ENCODE data around the gene CDH13.

Gene CDH13

GRCh38 chr16:83826146-83826913 lies 1199.6 kb downstream of the CDH13 start:
- H3K14ac ChIP-seq (ENCODE audit: low read length in 2 of 2): no peak overlapping the region
- H3K4me2 ChIP-seq (ENCODE audit: low read length, poor library complexity, severe bottlenecking): peak overlapping the region; percentile 24
- H2BK12ac ChIP-seq (ENCODE audit: low read length in 2 of 2): peak overlapping the region in 1 of 2 experiments; percentile 65
- WGBS: 43% methylated on average over 21 of the region's 21 CpGs
- no peak overlapping the region for H3K23ac ChIP-seq (ENCODE audit: low read length in 2 of 2)
- H4K8ac ChIP-seq (ENCODE audit: low read length): peak overlapping the region; percentile 27
- H2AFZ ChIP-seq (ENCODE audit: low read depth, low read length): peak overlapping the region; percentile 39
- peak; percentile 73 for DNase-seq
- no peak overlapping the region for H3K4ac ChIP-seq (ENCODE audit: low read depth in 1 of 2, low read length in 2 of 2)
- no peak overlapping the region for H2BK120ac ChIP-seq (ENCODE audit: low read depth, low read length)
- H3K36me3 ChIP-seq (ENCODE audit: control insufficient read depth in 1 of 2, insufficient read depth in 2 of 2, low read depth in 1 of 2, low read length in 2 of 2): no peaks in the 10 kb centered on the region
- H3K27me3 ChIP-seq (ENCODE audit: control insufficient read depth in 1 of 2, insufficient read depth in 1 of 2, low read length in 2 of 2): peaks cover 0 to 38% of the 10 kb centered on the region in 2 experiments
- peak overlapping the region; percentile 53 for H3K9ac ChIP-seq (ENCODE audit: low read length)
- no peak overlapping the region for H4K91ac ChIP-seq (ENCODE audit: low read length)
- H3K79me1 ChIP-seq (replicated peaks; ENCODE audit: low read length, poor library complexity, severe bottlenecking): no peaks in the 10 kb centered on the region
- no peak overlapping the region for H2AK5ac ChIP-seq (ENCODE audit: low read length, severe bottlenecking)
- H3K4me3 ChIP-seq (ENCODE audit: insufficient read depth in 1 of 2, low read depth in 1 of 2, low read length in 2 of 2): no peak overlapping the region
- H3K9me3 ChIP-seq (ENCODE audit: control insufficient read depth, low read length): no peaks in the 10 kb centered on the region
- no peak overlapping the region for H3K27ac ChIP-seq (ENCODE audit: low read length, poor library complexity, severe bottlenecking)
- no peak overlapping the region for H3K18ac ChIP-seq (ENCODE audit: low read depth in 1 of 2, low read length in 2 of 2)
- peaks cover 8% of the 10 kb centered on the region for H3K4me1 ChIP-seq (ENCODE audit: control insufficient read depth, insufficient read depth, low read depth, low read length)
- no peak overlapping the region for H2BK15ac ChIP-seq (ENCODE audit: low read depth, poor library complexity, severe bottlenecking)
- no peak overlapping the region for H2BK5ac ChIP-seq (ENCODE audit: low read depth, low read length, poor library complexity, severe bottlenecking)

GRCh38 chr16:83830091-83830768 lies 1203.5 kb downstream of the CDH13 start:
- no peak overlapping the region for H3K27ac ChIP-seq (ENCODE audit: low read length, poor library complexity, severe bottlenecking)
- H3K4me3 ChIP-seq (ENCODE audit: insufficient read depth in 1 of 2, low read depth in 1 of 2, low read length in 2 of 2): no peak overlapping the region
- H3K9ac ChIP-seq (ENCODE audit: low read length): no peak overlapping the region
- no peak overlapping the region for H2AFZ ChIP-seq (ENCODE audit: low read depth, low read length)
- peak overlapping the region in 1 of 2 experiments; percentile 0 for H3K14ac ChIP-seq (ENCODE audit: low read length in 2 of 2)
- H2AK5ac ChIP-seq (ENCODE audit: low read length, severe bottlenecking): no peak overlapping the region
- no peak overlapping the region for H3K4ac ChIP-seq (ENCODE audit: low read depth in 1 of 2, low read length in 2 of 2)
- no peak overlapping the region for H4K8ac ChIP-seq (ENCODE audit: low read length)
- DNase-seq: no peak
- 90% methylated on average over 30 of the region's 33 CpGs for WGBS
- no peak overlapping the region for H2BK120ac ChIP-seq (ENCODE audit: low read depth, low read length)
- peaks cover 9% of the 10 kb centered on the region for H3K4me1 ChIP-seq (ENCODE audit: control insufficient read depth, insufficient read depth, low read depth, low read length)
- no peaks in the 10 kb centered on the region for H3K36me3 ChIP-seq (ENCODE audit: control insufficient read depth in 1 of 2, insufficient read depth in 2 of 2, low read depth in 1 of 2, low read length in 2 of 2)
- no peak overlapping the region for H4K91ac ChIP-seq (ENCODE audit: low read length)
- peak overlapping the region in 1 of 2 experiments; percentile 9 for H3K23ac ChIP-seq (ENCODE audit: low read length in 2 of 2)
- H2BK15ac ChIP-seq (ENCODE audit: low read depth, poor library complexity, severe bottlenecking): no peak overlapping the region
- no peak overlapping the region for H3K4me2 ChIP-seq (ENCODE audit: low read length, poor library complexity, severe bottlenecking)
- no peak overlapping the region for H3K18ac ChIP-seq (ENCODE audit: low read depth in 1 of 2, low read length in 2 of 2)
- H3K9me3 ChIP-seq (ENCODE audit: control insufficient read depth, low read length): no peaks in the 10 kb centered on the region
- H3K27me3 ChIP-seq (ENCODE audit: control insufficient read depth in 1 of 2, insufficient read depth in 1 of 2, low read length in 2 of 2): peaks cover 0 to 20% of the 10 kb centered on the region in 2 experiments
- no peak overlapping the region for H2BK12ac ChIP-seq (ENCODE audit: low read length in 2 of 2)
- no peaks in the 10 kb centered on the region for H3K79me1 ChIP-seq (replicated peaks; ENCODE audit: low read length, poor library complexity, severe bottlenecking)
- H2BK5ac ChIP-seq (ENCODE audit: low read depth, low read length, poor library complexity, severe bottlenecking): no peak overlapping the region

DNA sequence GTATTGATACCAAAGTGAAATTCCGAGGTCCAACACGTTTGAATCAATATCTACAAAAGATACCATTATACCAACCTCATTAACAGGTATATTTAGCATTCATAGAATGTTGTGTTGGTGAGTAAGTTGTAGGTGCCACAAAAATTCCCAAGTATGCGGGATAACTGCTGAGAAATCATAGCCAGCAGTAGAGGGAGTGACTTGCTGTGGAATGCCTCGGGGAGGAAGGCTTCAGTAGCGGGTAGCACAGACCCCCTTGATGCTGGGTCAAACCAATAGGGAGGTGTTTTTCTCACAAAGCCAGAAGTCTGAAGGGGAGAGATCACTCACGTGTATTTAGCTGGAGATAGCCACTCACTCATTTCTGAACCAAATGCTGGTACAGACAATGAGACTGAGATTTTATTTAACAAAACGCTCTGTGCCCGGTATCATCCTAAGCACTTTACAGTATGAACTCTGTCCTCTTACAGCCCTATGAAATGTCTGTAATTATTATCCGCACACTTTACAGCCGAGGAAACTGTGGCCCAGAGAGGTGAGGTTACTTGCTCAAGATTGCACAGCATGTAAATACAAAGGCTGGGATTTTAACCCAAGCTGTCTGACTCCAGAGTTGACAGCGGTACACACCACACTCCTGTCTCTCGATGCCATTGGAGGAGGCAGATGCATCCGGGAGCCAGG lies 1204.1 kb downstream of the CDH13 start:
- peaks cover 0 to 20% of the 10 kb centered on the region in 2 experiments for H3K27me3 ChIP-seq (ENCODE audit: control insufficient read depth in 1 of 2, insufficient read depth in 1 of 2, low read length in 2 of 2)
- no peak overlapping the region for H3K9ac ChIP-seq (ENCODE audit: low read length)
- H2BK12ac ChIP-seq (ENCODE audit: low read length in 2 of 2): no peak overlapping the region
- no peak overlapping the region for H4K8ac ChIP-seq (ENCODE audit: low read length)
- no peak overlapping the region for H3K27ac ChIP-seq (ENCODE audit: low read length, poor library complexity, severe bottlenecking)
- peaks cover 8% of the 10 kb centered on the region for H3K4me1 ChIP-seq (ENCODE audit: control insufficient read depth, insufficient read depth, low read depth, low read length)
- no peak overlapping the region for H3K4me2 ChIP-seq (ENCODE audit: low read length, poor library complexity, severe bottlenecking)
- no peak for DNase-seq
- H3K14ac ChIP-seq (ENCODE audit: low read length in 2 of 2): no peak overlapping the region
- no peak overlapping the region for H2BK5ac ChIP-seq (ENCODE audit: low read depth, low read length, poor library complexity, severe bottlenecking)
- H3K36me3 ChIP-seq (ENCODE audit: control insufficient read depth in 1 of 2, insufficient read depth in 2 of 2, low read depth in 1 of 2, low read length in 2 of 2): no peaks in the 10 kb centered on the region
- no peaks in the 10 kb centered on the region for H3K9me3 ChIP-seq (ENCODE audit: control insufficient read depth, low read length)
- no peak overlapping the region for H3K18ac ChIP-seq (ENCODE audit: low read depth in 1 of 2, low read length in 2 of 2)
- H3K79me1 ChIP-seq (replicated peaks; ENCODE audit: low read length, poor library complexity, severe bottlenecking): no peaks in the 10 kb centered on the region
- H2BK15ac ChIP-seq (ENCODE audit: low read depth, poor library complexity, severe bottlenecking): no peak overlapping the region
- H2BK120ac ChIP-seq (ENCODE audit: low read depth, low read length): no peak overlapping the region
- no peak overlapping the region for H3K4ac ChIP-seq (ENCODE audit: low read depth in 1 of 2, low read length in 2 of 2)
- H3K4me3 ChIP-seq (ENCODE audit: insufficient read depth in 1 of 2, low read depth in 1 of 2, low read length in 2 of 2): no peak overlapping the region
- no peak overlapping the region for H4K91ac ChIP-seq (ENCODE audit: low read length)
- no peak overlapping the region for H2AFZ ChIP-seq (ENCODE audit: low read depth, low read length)
- H3K23ac ChIP-seq (ENCODE audit: low read length in 2 of 2): no peak overlapping the region
- H2AK5ac ChIP-seq (ENCODE audit: low read length, severe bottlenecking): no peak overlapping the region
- 93% methylated on average over 11 of the region's 13 CpGs for WGBS

DNA sequence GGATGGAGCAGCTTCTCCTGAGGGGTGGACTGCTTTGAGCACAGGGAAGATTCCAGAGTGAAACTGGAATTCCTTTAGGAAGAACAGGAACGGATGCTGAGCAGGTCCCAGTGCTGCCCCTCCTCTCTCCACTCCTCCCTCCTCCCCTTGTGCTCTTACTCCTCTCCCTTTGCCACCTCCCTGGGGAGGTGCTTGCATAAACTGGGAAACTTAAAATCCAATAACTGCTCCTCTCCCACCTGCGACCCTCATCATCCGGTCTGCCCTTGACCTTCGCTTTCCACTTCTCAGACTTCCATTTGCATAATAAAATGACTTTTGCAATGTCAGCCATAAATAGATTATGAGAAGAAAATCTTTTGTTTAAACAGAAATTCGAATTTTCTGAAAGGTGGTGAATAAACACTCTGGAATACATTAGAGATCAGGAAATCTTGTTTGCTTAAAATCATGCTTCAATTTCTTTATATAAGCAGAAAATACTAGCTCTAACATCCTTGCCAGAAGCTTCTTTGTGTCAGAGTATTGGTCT lies 1204.8 kb downstream of the CDH13 start:
- Histone ChIP-seq H3K9ac (ENCODE audit: low read length) (no peak overlapping the region), H3K9me3 (ENCODE audit: control insufficient read depth, low read length) (no peaks in the 10 kb centered on the region), H2AK5ac (ENCODE audit: low read length, severe bottlenecking) (no peak overlapping the region), H2AFZ (ENCODE audit: low read depth, low read length) (no peak overlapping the region), H4K8ac (ENCODE audit: low read length) (no peak overlapping the region), H3K4me1 (ENCODE audit: control insufficient read depth, insufficient read depth, low read depth, low read length) (peaks cover 6% of the 10 kb centered on the region), H3K79me1 (replicated peaks; ENCODE audit: low read length, poor library complexity, severe bottlenecking) (no peaks in the 10 kb centered on the region), H3K36me3 (ENCODE audit: control insufficient read depth in 1 of 2, insufficient read depth in 2 of 2, low read depth in 1 of 2, low read length in 2 of 2) (no peaks in the 10 kb centered on the region), H3K4me2 (ENCODE audit: low read length, poor library complexity, severe bottlenecking) (no peak overlapping the region), H3K4ac (ENCODE audit: low read depth in 1 of 2, low read length in 2 of 2) (no peak overlapping the region), H3K14ac (ENCODE audit: low read length in 2 of 2) (no peak overlapping the region), H2BK120ac (ENCODE audit: low read depth, low read length) (no peak overlapping the region), H3K27me3 (ENCODE audit: control insufficient read depth in 1 of 2, insufficient read depth in 1 of 2, low read length in 2 of 2) (peaks cover 0 to 20% of the 10 kb centered on the region in 2 experiments), H3K27ac (ENCODE audit: low read length, poor library complexity, severe bottlenecking) (no peak overlapping the region), H3K18ac (ENCODE audit: low read depth in 1 of 2, low read length in 2 of 2) (no peak overlapping the region), H3K23ac (ENCODE audit: low read length in 2 of 2) (no peak overlapping the region), H3K4me3 (ENCODE audit: insufficient read depth in 1 of 2, low read depth in 1 of 2, low read length in 2 of 2) (no peak overlapping the region), H4K91ac (ENCODE audit: low read length) (no peak overlapping the region), H2BK12ac (ENCODE audit: low read length in 2 of 2) (no peak overlapping the region), H2BK5ac (ENCODE audit: low read depth, low read length, poor library complexity, severe bottlenecking) (no peak overlapping the region), H2BK15ac (ENCODE audit: low read depth, poor library complexity, severe bottlenecking) (no peak overlapping the region)
- no peak for DNase-seq
- 68% methylated on average over 3 of the region's 5 CpGs for WGBS
